GM21619 (cell line): Measurements from ENCODE around the gene FGF4.

ENCODE experiments used
- ATAC-seq: cut with Tn5 transposase; IDR thresholded peaks from one replicate; pipeline ENCODE4 v1.9.1; 2021; ENCODE audit not compliant: unreplicated experiment

FGF4 gene, protein sequence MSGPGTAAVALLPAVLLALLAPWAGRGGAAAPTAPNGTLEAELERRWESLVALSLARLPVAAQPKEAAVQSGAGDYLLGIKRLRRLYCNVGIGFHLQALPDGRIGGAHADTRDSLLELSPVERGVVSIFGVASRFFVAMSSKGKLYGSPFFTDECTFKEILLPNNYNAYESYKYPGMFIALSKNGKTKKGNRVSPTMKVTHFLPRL

GRCh38 chr11:69775163-69775755, at the start of gene FGF4:
TSS of gene FGF4 (minus strand) at chr11:69775341. CDS start at chr11:69775084, 257 bp downstream.
- ATAC-seq: no peak

DNA sequence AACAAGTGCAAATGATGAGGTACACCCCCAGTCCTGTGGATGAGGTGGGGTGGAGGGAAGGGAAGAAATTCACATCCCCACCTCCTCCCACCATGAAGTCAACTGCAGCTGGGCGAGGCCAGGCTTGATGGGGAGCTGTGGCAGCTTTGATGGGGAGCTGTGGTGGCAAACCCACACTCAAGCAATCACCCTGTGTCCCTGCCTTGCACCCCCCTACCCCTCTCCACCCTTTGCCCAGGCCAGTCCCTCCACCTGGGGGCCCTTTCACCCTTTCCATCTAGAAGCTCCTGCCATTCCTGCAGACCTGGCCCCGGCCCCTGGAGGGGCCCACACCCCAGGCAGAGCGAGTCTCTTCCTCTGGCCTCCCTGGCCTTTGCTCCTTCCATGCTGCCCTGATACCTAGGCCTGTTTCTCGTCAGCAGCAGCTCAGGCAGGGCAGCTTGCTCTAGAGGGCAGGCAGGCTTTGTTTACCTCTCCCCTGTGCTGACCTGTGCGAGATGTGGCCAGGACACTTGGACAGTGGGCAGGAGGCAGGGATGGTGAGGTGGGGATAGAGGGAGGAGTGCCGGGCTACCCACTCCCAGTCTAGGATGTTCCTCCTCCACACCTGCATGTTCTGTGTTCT, 48.6 kb upstream of the FGF4 start:
- ATAC-seq: no peak

- no peak for ATAC-seq
Measured at GRCh38 chr11:69822676-69823494, 47.7 kb upstream of the FGF4 start.

DNA sequence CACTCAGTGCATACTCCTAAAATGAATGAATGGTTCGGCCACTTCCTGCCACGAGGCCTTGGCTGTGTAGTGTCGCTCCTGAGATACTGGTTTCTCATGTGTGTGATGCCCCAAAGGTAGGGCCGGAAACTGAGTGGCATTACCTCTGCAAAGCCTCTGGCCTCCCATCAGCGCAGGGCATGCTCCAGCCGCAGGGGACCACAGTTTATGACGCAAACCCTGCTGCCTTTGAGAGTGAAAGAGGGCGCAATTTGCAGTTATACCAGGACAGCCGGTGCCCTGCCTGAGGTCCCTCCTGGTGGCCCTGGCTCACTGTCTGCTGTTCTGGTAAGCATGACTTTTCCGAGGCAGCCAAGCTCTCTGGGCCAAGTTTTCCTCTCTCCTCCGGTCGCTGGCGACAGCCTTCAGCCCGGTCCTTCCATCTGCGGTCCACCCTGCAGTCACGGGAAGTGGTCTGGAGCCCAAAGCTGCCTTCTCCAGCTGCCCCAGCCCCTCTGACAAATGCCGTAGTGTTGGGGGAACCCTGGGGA, 46.4 kb upstream of the FGF4 start:
- no peak for ATAC-seq

GRCh38 chr11:69820441-69820840, 45.3 kb upstream of the FGF4 start:
- ATAC-seq: no peak

- ATAC-seq: no peak
Measured at GRCh38 chr11:69819541-69820070, 44.5 kb upstream of the FGF4 start.

- no peak for ATAC-seq
Measured at GRCh38 chr11:69818603-69819441, 43.7 kb upstream of the FGF4 start, which contains the start of gene FGF3. TSS of gene FGF3 (minus strand) at chr11:69819416. CDS start at chr11:69818933, 483 bp downstream.

- ATAC-seq: no peak
Measured at GRCh38 chr11:69818231-69818602, 43.1 kb upstream of the FGF4 start.

- ATAC-seq: no peak
Measured at GRCh38 chr11:69817265-69818230, 42.4 kb upstream of the FGF4 start.

GRCh38 chr11:69816671-69817070, 41.5 kb upstream of the FGF4 start:
- no peak for ATAC-seq

DNA sequence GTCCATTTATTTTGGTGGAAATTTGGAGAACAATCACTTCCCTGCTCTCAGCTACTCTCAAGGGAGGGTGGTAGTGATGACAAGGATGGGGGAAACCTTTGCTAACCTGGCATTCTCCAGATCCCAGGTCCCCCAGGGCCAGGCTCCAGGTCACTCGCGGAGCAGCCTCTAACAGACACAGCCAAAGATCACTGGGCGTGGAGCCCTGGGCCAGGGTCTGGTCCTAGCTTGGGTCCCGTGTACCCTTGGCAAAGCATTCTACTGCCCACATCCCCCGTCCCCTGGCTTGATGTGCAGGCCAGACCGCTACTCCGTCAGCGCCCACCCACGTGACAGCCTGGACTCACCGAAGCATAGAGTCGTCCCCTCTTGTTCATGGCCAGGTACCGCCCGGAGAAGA, 40.8 kb upstream of the FGF4 start:
- ATAC-seq: no peak

- no peak for ATAC-seq
Measured at GRCh38 chr11:69814902-69815301, 39.8 kb upstream of the FGF4 start.

- no peak for ATAC-seq
Measured at GRCh38 chr11:69814411-69814810, 39.3 kb upstream of the FGF4 start.

- ATAC-seq: no peak
Measured at GRCh38 chr11:69813839-69814238, 38.7 kb upstream of the FGF4 start.

- no peak for ATAC-seq
Measured at GRCh38 chr11:69812946-69813345, 37.8 kb upstream of the FGF4 start.

GRCh38 chr11:69812256-69812655, 37.1 kb upstream of the FGF4 start:
- ATAC-seq: no peak

DNA sequence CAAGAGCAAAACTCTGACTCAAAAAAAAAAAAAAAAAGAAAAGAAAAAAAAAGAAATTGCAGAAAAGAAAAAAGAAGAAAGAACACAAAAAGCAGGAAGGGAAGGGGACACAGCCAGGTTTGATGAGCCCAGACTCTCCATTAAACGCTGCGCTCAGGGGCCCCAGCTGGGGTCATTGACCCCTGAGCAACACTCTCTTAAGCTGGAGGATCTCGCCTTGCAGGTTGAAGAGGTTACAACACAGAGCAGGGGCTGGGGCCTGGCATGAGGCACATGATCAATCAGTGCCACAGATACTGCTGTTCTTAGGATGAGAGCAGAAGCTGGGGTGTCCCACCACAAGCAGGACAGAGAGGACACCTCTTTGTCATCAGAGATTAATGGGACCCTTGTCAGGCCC, 36.3 kb upstream of the FGF4 start:
- ATAC-seq: no peak

GRCh38 chr11:69810289-69811118, 35.4 kb upstream of the FGF4 start:
- no peak for ATAC-seq
